HuH-7 (cell line): ENCODE measurements around the gene RHBDD3.

Source experiments
- DNase-seq: peaks from one replicate; pipeline ENCODE4 v3.0.0; 2011; ENCODE audit warnings: low spot score

RHBDD3 gene

DNA sequence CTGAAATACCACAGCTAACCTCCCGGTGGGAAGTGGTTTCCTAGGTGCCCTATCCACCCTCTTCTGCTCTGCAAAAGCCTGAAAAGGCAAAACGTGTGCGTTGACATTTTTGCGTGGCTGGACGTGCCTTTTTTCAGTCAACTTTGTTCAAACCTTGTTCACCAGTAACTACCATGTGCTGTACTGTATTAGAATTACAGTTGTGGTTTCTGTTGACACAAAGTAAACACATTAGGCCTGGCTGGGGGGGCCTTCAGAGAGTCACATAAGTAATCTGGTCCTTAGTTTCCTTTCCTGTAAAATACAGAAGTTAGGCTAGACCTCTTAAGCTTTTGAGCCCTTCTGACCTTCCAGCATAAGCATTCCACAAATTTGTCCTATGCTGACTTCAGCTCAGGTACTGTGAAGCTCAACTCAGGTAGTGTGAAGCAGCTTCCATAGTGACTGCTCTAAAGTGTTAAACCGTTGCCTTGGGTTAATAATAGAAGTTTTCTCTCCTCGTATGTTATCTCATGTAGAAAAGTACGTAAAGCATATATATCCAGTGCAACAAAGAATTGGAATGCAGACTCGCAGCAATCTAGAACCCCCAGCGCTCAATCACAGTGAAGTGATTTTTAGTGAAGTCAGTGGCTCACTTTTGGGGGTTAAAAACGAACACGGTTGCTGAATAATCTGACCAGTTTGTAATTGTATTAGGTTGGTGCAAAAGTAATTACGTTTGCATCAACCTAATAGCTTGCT is 2.1 kb upstream of the RHBDD3 start:
- peak; percentile 30 for DNase-seq

- no peak for DNase-seq
Measured at GRCh38 chr22:29269230-29269604, 1.4 kb upstream of the RHBDD3 start.

GRCh38 chr22:29268511-29269229 is 889 bp upstream of the RHBDD3 start:
- peak; percentile 67 for DNase-seq

GRCh38 chr22:29267462-29267857 is 321 bp downstream of the RHBDD3 start:
- DNase-seq: no peak

- peak; percentile 54 for DNase-seq
Measured at GRCh38 chr22:29266564-29267461, 968 bp downstream of the RHBDD3 start.

DNA sequence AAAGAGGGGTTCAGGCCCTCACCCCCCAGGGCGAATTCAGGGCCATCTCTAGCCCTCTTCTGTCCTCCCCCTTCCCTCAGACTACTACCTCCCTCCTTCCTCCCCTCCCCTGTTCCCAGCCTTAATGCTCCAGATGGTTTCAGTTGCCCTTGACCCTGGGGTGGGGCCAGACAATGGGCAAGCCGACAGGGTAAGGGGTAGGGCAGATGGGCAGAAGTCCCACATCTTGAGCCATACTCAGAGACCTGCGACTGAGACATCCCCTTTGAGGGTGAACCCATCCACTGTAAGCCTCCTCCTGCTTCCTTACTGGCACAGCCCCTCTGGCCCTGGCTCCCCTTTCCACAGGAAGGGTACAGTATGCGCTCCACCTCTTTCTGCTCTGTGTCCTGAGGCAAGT is 1.9 kb downstream of the RHBDD3 start:
- peak; percentile 12 for DNase-seq

DNA sequence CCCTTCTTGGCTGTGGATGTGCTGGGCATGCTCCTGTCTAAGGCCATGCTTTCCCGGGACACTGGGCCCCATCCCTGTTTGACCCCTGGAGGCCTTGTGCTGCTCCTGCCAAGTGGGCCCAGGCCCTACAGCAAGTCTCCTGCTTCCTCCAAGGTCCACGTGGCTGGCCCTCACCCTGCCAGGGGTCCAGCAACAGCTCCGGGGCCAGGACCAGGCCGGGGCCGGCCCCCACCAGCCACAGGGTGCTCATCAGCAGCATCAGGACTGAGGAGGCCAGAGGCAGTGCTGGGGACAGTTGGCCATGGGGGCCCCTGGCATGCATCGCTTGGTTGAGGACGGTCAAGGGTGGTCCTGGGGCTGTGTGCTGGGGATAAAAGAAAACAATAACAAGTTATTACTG is 2.5 kb downstream of the RHBDD3 start:
- peak; percentile 27 for DNase-seq

DNA sequence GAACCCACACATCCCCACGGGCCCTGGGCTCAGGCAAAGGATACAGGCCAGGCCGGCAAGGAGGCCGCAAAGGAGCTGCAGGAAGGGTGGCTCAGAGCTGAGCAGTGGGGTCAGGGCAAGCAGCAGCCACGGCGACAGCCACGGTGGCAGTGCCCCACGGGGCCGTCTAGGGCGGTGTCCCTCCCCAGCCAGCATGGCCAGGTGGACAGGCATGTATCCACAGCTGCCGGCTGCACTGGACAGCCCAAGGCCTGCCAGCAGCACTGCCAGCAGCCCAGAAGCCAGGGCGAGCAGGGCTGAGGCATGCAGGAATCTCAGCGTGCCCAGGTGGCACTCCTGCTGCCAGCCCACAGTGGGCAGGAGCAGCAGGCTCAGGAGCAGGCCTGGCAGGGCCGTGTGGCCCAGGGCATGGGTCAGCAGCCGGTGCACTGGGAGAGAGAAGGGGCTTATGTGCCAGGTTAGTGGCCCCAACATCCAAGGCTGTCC is 3.9 kb downstream of the RHBDD3 start:
- no peak for DNase-seq

DNA sequence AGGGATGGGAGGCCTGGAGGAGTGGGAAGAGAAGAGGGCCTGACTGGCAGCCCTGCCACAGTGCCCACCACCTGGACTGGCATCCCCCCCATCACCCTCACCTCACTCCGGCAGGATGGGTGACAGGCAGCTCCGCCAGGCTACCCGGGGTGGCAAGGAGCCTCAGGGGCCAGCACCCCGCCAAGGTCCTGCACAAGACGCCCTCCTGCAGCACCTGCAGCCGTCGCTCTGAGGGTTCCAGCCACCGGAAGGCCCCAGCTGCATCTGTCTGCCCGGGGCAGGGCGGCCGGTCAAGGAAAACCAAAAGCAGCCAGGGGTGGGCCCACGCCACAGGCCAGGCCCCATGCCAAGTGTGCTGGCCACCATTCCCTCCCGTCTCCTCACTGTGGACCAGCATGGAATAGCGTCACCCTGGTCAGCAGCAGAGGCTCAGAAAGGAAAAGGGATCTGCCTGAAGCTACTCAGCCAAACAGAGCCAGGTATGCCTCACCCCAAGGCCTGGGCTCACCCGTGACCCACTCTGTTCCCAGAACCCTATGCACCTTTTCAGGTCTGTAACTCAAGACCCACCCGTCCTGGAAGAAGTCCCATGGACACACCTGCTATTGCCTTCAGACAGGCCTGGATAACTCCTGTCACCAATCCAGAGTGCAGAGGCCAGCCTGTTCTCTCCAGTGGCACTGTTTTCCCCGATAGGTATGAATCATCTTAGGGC is 7.0 kb downstream of the RHBDD3 start:
- peak; percentile 38 for DNase-seq

- DNase-seq: no peak
Measured at GRCh38 chr22:29260031-29260560, 7.7 kb downstream of the RHBDD3 start.

GRCh38 chr22:29259253-29259899 is 8.4 kb downstream of the RHBDD3 start:
- DNase-seq: peak; percentile 82

DNA sequence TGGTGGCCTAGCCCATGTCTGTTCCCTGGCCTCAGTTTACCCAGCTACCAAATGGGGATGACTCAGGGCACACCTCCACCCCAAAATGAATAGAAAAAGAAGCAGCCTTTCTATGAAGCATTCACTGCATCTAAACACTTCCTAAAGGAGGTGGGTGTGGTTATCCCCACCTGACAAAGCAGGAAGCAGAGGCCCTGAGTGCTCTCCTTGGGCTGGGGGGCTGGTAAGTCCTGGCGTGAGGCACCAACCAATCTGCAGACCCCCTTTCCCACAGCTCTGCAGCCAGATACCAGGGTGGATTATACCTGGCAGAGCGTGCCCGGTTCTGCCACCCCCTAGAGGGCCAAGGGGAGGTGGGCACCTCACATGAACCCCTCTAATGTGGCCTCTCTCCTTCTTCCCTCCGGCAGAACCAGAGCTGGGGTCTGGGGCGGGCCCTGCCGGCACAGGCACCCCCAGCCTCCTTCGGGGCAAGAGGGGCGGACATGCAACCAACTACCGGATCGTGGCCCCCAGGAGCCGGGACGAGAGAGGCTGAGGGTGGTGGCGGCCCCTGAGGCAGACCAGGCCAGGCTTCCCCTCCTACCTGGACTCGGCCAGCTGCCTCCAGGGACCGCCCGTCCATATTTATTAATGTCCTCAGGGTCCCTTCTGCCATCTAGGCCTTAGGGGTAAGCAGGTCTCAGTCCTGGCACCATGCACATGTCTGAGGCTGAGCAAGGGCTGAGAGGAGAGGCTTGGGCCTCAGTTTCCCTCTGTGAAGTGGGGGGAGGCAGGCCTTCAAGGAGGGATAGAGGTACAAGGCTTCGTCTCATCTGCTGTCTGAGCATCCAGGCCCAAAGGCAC is 9.2 kb downstream of the RHBDD3 start:
- DNase-seq: peak; percentile 24

DNA sequence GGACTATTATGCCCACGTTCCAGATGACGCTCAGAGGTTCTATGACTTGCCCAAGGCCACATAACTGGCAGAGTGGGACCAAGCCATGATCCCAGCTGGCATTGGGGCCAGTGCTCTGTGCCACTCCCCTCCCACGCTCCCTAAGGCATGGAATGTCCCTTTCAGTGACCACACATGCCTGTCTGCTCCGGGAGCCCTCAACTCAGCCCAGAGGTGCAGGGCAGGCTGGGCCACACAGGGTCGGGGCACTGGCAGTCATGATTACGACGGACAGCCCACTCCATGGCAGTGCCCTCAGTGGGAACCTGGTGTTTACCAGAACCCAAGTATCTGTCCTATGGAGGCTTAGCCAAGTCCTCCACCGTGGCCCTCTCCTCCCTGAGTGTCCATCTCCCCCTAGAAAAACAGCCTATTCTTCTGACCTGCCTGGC is 10.0 kb downstream of the RHBDD3 start:
- DNase-seq: peak; percentile 17

DNA sequence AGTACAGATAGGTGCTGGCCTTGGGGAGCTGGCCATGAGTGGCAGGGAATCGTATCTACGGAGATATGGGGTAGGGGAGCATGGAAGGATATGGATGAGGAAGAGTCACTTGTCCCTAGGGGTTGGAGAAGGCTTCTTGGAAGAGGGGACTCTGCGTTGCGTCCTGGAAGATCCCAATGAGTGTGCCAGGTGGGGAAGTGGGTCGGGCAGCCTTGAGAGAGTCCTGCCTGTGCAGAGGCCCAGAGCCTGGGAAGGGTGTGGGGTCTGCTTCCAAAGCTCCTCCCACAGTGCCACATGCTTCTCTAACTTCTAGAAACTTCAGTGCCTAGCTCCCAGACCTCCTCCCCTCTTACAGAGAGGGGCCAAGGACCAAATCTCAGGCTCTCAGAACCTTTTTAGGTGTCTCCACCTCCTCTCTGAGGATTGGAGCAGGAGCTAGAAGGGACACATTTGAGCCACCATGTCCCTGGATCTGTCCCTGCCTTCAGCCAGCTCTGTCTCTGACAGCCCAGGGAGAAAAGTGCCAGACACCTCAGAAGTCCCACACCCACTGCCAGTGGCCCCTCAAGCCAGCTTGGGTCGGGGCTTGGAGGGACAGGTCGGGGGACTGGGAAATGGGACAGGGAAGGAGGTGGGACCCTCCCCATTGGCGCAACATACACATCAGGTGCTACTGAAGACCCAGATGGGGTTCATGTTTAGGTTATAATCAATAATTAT is 11.0 kb downstream of the RHBDD3 start:
- peak; percentile 24 for DNase-seq

DNA sequence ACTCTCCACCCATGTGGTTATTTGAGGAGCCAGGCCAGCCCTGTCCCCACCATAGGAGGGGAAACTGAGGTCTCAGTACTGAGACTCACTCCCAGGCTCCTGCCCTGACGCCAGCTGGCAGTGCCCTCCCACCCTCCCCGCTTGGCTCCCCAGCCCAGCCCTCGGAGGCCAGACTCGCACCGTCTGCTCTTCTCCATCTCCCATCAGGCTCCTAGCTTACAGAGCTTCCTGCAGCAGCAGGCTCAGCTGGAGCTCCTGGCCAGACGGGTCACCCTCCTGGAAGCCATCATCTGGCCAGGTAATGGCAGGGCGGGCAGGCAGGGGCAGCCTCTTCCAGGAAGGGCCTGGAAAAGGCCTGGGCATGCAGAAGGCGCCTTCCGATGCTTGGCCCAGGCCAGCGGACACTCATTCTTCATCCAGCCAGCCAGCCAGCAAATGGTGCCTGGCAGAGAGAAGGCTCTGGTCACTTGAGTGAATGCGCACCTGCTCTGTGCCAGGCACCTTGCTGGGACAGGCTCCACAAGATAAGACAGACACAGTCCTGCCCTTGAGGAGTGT is 12.6 kb downstream of the RHBDD3 start:
- DNase-seq: peak; percentile 9

DNA sequence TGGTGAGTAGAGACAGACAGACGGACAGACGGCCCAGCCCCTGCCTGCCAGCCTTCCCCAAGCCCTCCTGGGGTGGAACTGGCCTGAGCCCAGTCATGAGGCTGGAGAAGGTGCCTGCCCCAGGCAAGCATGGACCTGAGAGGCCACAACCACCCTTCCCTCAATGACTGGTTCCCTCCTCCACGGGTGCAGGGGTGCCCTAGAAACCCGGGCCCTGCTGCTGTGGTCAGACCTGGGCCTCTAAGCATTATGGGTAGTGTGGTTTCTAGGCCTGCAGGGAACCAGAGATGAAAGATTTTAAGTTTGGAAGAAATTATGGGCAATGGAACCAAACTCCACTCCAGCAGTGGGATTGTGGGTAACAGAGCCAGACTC is 13.5 kb downstream of the RHBDD3 start:
- DNase-seq: peak; percentile 13

- peak; percentile 13 for DNase-seq
Measured at GRCh38 chr22:29253561-29254285, 14.1 kb downstream of the RHBDD3 start.
